Measurements from ENCODE around the gene KANSL1L. TPM values are rescaled to one million over a fixed set of nuclear protein-coding genes. Genes with fewer than 3 reads are reported as not detected.

Gene KANSL1L
- polyA plus RNA-seq, 1 donor (not counting 4 experiments of a cell fraction or from before 2014, with no cell fraction given), result 4.7 TPM

DNA sequence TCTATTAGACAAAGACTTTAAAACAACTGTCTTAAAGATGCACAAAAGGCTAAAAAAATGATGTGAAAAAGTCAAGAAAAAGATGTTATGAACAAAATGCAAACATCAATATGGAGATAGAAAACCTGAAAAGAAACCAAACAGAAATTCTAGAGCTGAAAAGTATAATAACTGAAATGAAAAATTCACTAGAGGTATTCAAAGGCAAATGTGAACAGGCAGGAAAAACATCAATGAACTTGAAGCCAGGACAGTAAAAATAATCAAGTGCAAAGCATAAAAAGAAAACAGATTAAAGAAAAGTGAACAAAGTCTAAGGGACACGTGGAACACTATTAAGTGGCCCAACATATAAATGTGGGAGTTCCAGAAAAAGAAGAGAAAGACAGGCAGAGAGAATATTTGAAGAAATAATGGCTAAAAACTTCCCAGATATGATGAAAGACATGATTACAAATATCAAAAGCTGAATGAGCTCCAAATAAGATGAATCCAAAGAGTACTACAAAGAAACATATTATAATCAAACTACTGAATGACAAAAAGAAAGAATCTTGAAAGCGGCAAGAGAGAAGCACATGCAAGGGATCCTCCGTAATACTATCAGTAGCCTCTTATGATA lies 57.5 kb downstream of the KANSL1L start:
- Histone ChIP-seq H4K20me1 (ENCODE audit: control insufficient read depth, extremely low read depth, insufficient read depth, low read length) (no peaks in the 10 kb centered on the region), H3K4me1 (ENCODE audit: control insufficient read depth, extremely low read depth, insufficient read depth, low read length) (no peaks in the 10 kb centered on the region), H2AFZ (ENCODE audit: control insufficient read depth, low read length) (no peak overlapping the region), H3K4me3 (ENCODE audit: control insufficient read depth in 2 of 3, extremely low read depth in 1 of 3, insufficient read depth in 2 of 3, low read depth in 1 of 3, low read length in 3 of 3) (no peak overlapping the region), H3K4me2 (ENCODE audit: control insufficient read depth, extremely low read depth, insufficient read depth, low read depth, low read length) (no peak overlapping the region), H3K9ac (ENCODE audit: control insufficient read depth, extremely low read depth, insufficient read depth, low read length) (no peak overlapping the region), H3K79me2 (ENCODE audit: control insufficient read depth, insufficient read depth, low read length) (no peaks in the 10 kb centered on the region), H3K9me1 (ENCODE audit: control insufficient read depth, extremely low read depth, insufficient read depth, low read length) (no peaks in the 10 kb centered on the region), H3K9me3 (ENCODE audit: control insufficient read depth, low read depth, low read length) (no peaks in the 10 kb centered on the region), H3K27ac (ENCODE audit: control insufficient read depth, insufficient read depth, low read length) (no peak overlapping the region), H3K36me3 (ENCODE audit: control insufficient read depth in 2 of 2, extremely low read depth in 1 of 2, insufficient read depth in 2 of 2, low read length in 2 of 2) (no peaks in the 10 kb centered on the region), H3K27me3 (ENCODE audit: control insufficient read depth, extremely low read depth, insufficient read depth, low read length) (no peaks in the 10 kb centered on the region)
- dilution Hi-C loops (cut with MboI; ENCODE audit: extremely low pct_ligation_motif_present, low sequenced_read_pairs), result no loop called here
- FAIRE-seq, result no peak
- no peak for DNase-seq (ENCODE audit: low read depth, low spot score)
- TF ChIP-seq, protein P1, sequence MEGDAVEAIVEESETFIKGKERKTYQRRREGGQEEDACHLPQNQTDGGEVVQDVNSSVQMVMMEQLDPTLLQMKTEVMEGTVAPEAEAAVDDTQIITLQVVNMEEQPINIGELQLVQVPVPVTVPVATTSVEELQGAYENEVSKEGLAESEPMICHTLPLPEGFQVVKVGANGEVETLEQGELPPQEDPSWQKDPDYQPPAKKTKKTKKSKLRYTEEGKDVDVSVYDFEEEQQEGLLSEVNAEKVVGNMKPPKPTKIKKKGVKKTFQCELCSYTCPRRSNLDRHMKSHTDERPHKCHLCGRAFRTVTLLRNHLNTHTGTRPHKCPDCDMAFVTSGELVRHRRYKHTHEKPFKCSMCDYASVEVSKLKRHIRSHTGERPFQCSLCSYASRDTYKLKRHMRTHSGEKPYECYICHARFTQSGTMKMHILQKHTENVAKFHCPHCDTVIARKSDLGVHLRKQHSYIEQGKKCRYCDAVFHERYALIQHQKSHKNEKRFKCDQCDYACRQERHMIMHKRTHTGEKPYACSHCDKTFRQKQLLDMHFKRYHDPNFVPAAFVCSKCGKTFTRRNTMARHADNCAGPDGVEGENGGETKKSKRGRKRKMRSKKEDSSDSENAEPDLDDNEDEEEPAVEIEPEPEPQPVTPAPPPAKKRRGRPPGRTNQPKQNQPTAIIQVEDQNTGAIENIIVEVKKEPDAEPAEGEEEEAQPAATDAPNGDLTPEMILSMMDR (optimal IDR thresholded peaks at IDR 0.05 in 1 of 3, IDR thresholded peaks at IDR 0.05 in 1 of 3, conservative IDR thresholded peaks at IDR 0.05 in 1 of 3; ENCODE audit: extremely low read depth in 1 of 3, insufficient read depth in 2 of 3, low read length in 3 of 3), result no peak
- TF ChIP-seq EZH2 (IDR thresholded peaks at IDR 0.05; ENCODE audit: low read length), result no peak

DNA sequence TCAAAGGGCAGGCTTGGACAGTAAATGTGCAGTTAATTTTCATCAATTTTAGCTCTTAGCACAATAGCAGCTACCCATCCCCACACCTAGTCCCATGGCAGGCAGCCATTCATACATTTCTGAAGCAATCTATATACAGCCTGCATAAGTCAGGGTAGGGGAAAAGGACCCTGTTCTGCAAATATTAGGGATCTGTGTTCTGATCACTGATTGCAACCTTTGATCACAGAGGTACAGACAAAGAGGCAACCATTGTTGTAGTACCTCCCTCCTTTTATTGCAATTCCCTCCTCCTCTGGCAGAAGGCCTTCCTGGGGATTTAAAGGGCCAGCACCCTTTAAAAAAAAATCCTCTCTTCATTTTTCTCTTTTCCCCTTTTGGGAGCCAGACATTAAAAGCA lies 58.3 kb downstream of the KANSL1L start:
- H3K36me3 ChIP-seq (ENCODE audit: control insufficient read depth in 2 of 2, extremely low read depth in 1 of 2, insufficient read depth in 2 of 2, low read length in 2 of 2), result no peaks in the 10 kb centered on the region
- H3K9me3 ChIP-seq (ENCODE audit: control insufficient read depth, low read depth, low read length), result no peaks in the 10 kb centered on the region
- no peaks in the 10 kb centered on the region for H3K9me1 ChIP-seq (ENCODE audit: control insufficient read depth, extremely low read depth, insufficient read depth, low read length)
- DNase-seq (ENCODE audit: low read depth, low spot score) (no peak), FAIRE-seq (no peak)
- H3K4me2 ChIP-seq (ENCODE audit: control insufficient read depth, extremely low read depth, insufficient read depth, low read depth, low read length), result no peak overlapping the region
- dilution Hi-C loops (cut with MboI; ENCODE audit: extremely low pct_ligation_motif_present, low sequenced_read_pairs), result no loop called here
- H3K79me2 ChIP-seq (ENCODE audit: control insufficient read depth, insufficient read depth, low read length), result no peaks in the 10 kb centered on the region
- no peak overlapping the region for H2AFZ ChIP-seq (ENCODE audit: control insufficient read depth, low read length)
- H3K27ac ChIP-seq (ENCODE audit: control insufficient read depth, insufficient read depth, low read length), result no peak overlapping the region
- no peaks in the 10 kb centered on the region for H3K4me1 ChIP-seq (ENCODE audit: control insufficient read depth, extremely low read depth, insufficient read depth, low read length)
- TF ChIP-seq EZH2 (IDR thresholded peaks at IDR 0.05; ENCODE audit: low read length), result no peak
- TF ChIP-seq, protein P1 (optimal IDR thresholded peaks at IDR 0.05 in 1 of 3, IDR thresholded peaks at IDR 0.05 in 1 of 3, conservative IDR thresholded peaks at IDR 0.05 in 1 of 3; ENCODE audit: extremely low read depth in 1 of 3, insufficient read depth in 2 of 3, low read length in 3 of 3), result no peak
- no peaks in the 10 kb centered on the region for H3K27me3 ChIP-seq (ENCODE audit: control insufficient read depth, extremely low read depth, insufficient read depth, low read length)
- H4K20me1 ChIP-seq (ENCODE audit: control insufficient read depth, extremely low read depth, insufficient read depth, low read length), result no peaks in the 10 kb centered on the region
- no peak overlapping the region for H3K4me3 ChIP-seq (ENCODE audit: control insufficient read depth in 2 of 3, extremely low read depth in 1 of 3, insufficient read depth in 2 of 3, low read depth in 1 of 3, low read length in 3 of 3)
- no peak overlapping the region for H3K9ac ChIP-seq (ENCODE audit: control insufficient read depth, extremely low read depth, insufficient read depth, low read length)

Data from keratinocyte (primary cell).